Right atrium auricular region (tissue), 2 donors: ENCODE data around the gene GPR107. TPM values are rescaled to one million over a fixed set of nuclear protein-coding genes. Genes with fewer than 3 reads are reported as not detected.

Experiments used
- DNase-seq: peaks from one replicate; pipeline ENCODE4 v3.0.0-alpha.2; 2019; ENCODE audit warnings: low spot score
- H3K27ac ChIP-seq, 2 donors: fragments of 200-600 bp; sonication (generic); 1 replicate in 1 of 2; 2 replicates in 1 of 2; pipeline ENCODE4 v1.5.1; 2016 to 2019
- H3K27me3 ChIP-seq, 2 donors: fragments of 200-600 bp; sonication (generic); one replicate each; pipeline versions ENCODE4 v1.5.1 to v1.6.0; 2017 to 2019
- H3K36me3 ChIP-seq: fragments of 200-600 bp; sonication (generic); one replicate; pipeline ENCODE4 v1.5.1; 2016
- H3K4me1 ChIP-seq, 2 donors: fragments of 200-600 bp; sonication (generic); one replicate each; pipeline versions ENCODE4 v1.5.1 to v1.6.0; 2017 to 2019
- H3K4me3 ChIP-seq, 2 donors: fragments of 200-600 bp; sonication (generic); 1 replicate in 1 of 2; 2 replicates in 1 of 2; pipeline ENCODE4 v1.5.1; 2017 to 2019; ENCODE audit warnings: mild to moderate bottlenecking in 1 of 2, moderate library complexity in 1 of 2
- H3K9me3 ChIP-seq, 2 donors: fragments of 200-600 bp; sonication (generic); one replicate each; pipeline ENCODE4 v1.5.1; 2019
- CTCF ChIP-seq, 2 donors: fragments of 200-600 bp; sonication (generic); IDR thresholded peaks; one replicate each; pipeline ENCODE4 v1.5.1; 2019; ENCODE audit warnings: antibody characterized with exemption in 2 of 2
- total RNA-seq, 2 donors: library from RNA; depleted of rRNA; stranded (reverse); fragments of >200 nt; gene quantifications; one replicate each; pipeline ENCODE4 v1.1.0, GENCODE V29; 2016

GPR107 gene
- total RNA-seq, 2 donors from 2014 or later: 16.2 to 16.9 TPM

DNA sequence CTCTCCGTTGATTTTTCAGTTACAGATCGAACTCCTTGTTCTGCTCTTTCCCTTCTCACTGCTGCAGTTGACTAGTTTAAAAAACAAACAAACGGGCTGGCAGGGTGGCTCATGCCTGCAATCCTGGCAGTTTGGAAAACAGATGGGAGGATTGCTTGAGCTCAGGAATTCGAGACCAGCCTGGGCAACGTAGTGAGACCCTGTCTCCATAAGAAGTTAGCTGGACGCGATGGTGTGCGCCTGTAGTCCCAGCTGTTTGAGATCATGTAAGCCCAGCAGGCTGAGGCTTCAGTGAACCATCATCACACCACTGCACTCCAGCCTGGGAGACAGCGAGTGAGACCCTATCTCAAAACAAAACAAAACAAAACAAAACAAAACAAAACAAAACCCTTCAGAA lies 67.1 kb downstream of the GPR107 start:
- Histone ChIP-seq H3K27ac (no peak overlapping the region), H3K4me1 (peaks cover 0 to 17% of the 10 kb centered on the region in 2 donors), H3K4me3 (no peak overlapping the region), H3K27me3 (no peaks in the 10 kb centered on the region), H3K9me3 (no peaks in the 10 kb centered on the region), H3K36me3 (peaks cover 24% of the 10 kb centered on the region)
- no peak for TF ChIP-seq CTCF (IDR thresholded peaks at IDR 0.05)
- no peak for DNase-seq

- Histone ChIP-seq H3K4me1 (peaks cover 0 to 16% of the 10 kb centered on the region in 2 donors), H3K36me3 (peaks cover 27% of the 10 kb centered on the region), H3K27ac (no peak overlapping the region), H3K4me3 (no peak overlapping the region), H3K9me3 (no peaks in the 10 kb centered on the region), H3K27me3 (no peaks in the 10 kb centered on the region)
- DNase-seq: no peak
- TF ChIP-seq CTCF (IDR thresholded peaks at IDR 0.05): no peak
These were observed 68.8 kb downstream of the GPR107 start for GRCh38 chr9:130122456-130122855.

DNA sequence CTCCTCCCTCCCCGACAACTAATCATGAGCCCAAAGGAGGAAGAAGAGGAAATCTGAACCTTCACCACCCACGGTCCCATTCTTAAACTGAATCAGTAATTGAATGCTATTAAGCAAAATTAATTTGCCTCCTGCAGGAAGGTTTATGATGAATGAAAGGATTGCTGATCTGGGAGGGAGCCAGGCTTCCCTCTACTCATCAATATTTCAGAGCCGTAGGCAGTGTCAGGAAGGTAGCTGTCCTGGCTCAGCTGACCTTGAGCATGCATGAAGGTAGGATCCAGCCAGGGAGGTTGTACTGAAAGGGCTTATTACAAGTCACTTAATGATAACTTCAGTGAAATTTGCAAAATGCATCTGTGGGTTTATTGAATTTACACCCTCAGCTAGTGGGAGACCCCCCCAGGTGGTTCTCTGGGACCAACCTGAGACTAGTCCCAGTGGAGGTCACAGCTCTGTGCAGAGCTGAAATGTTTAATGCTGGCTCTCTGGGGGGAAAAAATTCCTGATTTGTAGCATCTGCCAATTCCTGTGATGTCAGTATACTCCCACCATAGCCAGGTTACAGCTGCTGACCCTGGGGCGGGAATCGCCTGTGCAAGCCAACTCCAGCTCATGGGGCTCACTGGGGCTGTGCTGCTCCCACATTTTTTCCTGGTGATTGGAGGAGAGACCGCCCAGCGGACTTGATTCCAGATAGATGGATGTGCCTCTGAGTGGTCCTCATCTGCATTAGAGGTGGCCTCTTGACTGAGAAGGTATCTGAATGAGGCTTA lies 70.6 kb downstream of the GPR107 start:
- no peaks in the 10 kb centered on the region for H3K9me3 ChIP-seq
- H3K27me3 ChIP-seq: no peaks in the 10 kb centered on the region
- DNase-seq: no peak
- H3K36me3 ChIP-seq: peaks cover 33% of the 10 kb centered on the region
- no peak overlapping the region for H3K27ac ChIP-seq
- no peak overlapping the region for H3K4me3 ChIP-seq
- peaks cover 0 to 14% of the 10 kb centered on the region in 2 donors for H3K4me1 ChIP-seq
- TF ChIP-seq CTCF (IDR thresholded peaks at IDR 0.05): no peak

DNA sequence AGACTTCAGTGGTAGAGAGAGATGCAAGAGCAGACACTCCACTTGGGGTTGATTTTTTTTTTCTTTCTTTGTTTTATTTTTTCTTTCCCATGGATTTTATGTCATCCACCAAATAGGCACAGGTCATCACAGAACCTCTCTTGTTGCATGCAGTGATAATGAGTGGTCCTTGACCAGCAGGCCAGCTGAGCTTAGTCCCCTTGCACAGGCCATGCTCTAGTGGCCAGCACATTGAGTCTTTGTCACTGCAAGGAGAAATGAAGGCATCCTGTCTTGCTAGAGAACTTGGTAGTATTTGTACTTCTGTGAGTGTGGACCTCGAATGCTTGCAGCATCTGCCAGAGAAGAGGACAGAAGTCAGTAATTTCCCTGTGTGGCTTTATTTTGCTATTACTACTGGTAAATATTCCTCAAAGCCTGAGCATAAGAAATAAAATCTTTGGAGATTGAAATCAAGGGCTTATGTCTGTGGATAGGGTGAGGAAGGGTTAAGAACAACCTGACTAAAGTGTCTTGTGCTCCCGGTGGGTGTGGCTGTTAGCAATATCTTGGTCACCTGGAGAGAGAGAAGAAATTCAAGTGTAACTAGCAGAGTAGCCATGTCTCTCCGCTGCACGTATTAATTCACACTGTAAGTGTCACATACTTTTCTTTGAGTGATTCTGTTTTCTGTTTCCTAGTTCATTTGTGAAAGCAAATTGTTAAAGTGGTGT lies 73.2 kb downstream of the GPR107 start:
- H3K27ac ChIP-seq: no peak overlapping the region
- H3K27me3 ChIP-seq: no peaks in the 10 kb centered on the region
- no peak for TF ChIP-seq CTCF (IDR thresholded peaks at IDR 0.05)
- H3K4me3 ChIP-seq: no peak overlapping the region
- DNase-seq: no peak
- H3K4me1 ChIP-seq: peaks cover 0 to 21% of the 10 kb centered on the region in 2 donors
- H3K36me3 ChIP-seq: peaks cover 49% of the 10 kb centered on the region
- H3K9me3 ChIP-seq: no peaks in the 10 kb centered on the region

- Histone ChIP-seq H3K9me3 (no peaks in the 10 kb centered on the region), H3K4me1 (peaks cover 0 to 21% of the 10 kb centered on the region in 2 donors), H3K27ac (peak overlapping the region; percentile 68), H3K4me3 (no peak overlapping the region), H3K36me3 (peaks cover 39% of the 10 kb centered on the region), H3K27me3 (no peaks in the 10 kb centered on the region)
- DNase-seq: no peak
- no peak for TF ChIP-seq CTCF (IDR thresholded peaks at IDR 0.05)
These were observed 74.5 kb downstream of the GPR107 start for GRCh38 chr9:130128251-130128650.
